ENCODE data around the gene PDGFB. TPM values are rescaled to one million over a fixed set of nuclear protein-coding genes. Genes with fewer than 3 reads are reported as not detected.
A peak's percentile ranks its signal among the peaks of the same experiment; 100 is the strongest.

PDGFB gene
- polyA plus RNA-seq, 4 donors: 0.22 to 7.5 (median 2.8) TPM

- no peak for FAIRE-seq
- 2 to 6% (median 3%) methylated on average over 25 to 91 of the region's 92 CpGs for WGBS, 3 donors
- DNase-seq: peak in 1 of 2 donors; percentile 32
- Histone ChIP-seq H3K36me3 (ENCODE audit: control insufficient read depth in 3 of 3, insufficient read depth in 2 of 3, low read depth in 1 of 3, low read length in 3 of 3) (peaks cover 0 to 4% (median 0%) of the 10 kb centered on the region in 3 donors), H3K4me1 (ENCODE audit: control insufficient read depth in 3 of 3, insufficient read depth in 2 of 3, low read depth in 1 of 3, low read length in 2 of 3) (peaks cover 0 to 57% (median 6%) of the 10 kb centered on the region in 3 donors), H3K27me3 (ENCODE audit: control insufficient read depth in 3 of 3, insufficient read depth in 3 of 3, low read length in 3 of 3) (peaks cover 12 to 48% (median 20%) of the 10 kb centered on the region in 3 donors), H3K9me3 (ENCODE audit: control insufficient read depth in 2 of 2, insufficient read depth in 1 of 2, low read depth in 1 of 2, low read length in 1 of 2) (no peaks in the 10 kb centered on the region), H3K27ac (ENCODE audit: low read depth in 1 of 3, low read length in 2 of 3) (peak overlapping the region in 2 of 3 donors; percentile 6 to 84), H3K4me3 (ENCODE audit: low read depth in 1 of 3, low read length in 3 of 3) (peak overlapping the region in 2 of 3 donors; percentile 35 to 62)
These were observed 2.8 kb downstream of the PDGFB start for GRCh38 chr22:39241794-39242594.

DNA sequence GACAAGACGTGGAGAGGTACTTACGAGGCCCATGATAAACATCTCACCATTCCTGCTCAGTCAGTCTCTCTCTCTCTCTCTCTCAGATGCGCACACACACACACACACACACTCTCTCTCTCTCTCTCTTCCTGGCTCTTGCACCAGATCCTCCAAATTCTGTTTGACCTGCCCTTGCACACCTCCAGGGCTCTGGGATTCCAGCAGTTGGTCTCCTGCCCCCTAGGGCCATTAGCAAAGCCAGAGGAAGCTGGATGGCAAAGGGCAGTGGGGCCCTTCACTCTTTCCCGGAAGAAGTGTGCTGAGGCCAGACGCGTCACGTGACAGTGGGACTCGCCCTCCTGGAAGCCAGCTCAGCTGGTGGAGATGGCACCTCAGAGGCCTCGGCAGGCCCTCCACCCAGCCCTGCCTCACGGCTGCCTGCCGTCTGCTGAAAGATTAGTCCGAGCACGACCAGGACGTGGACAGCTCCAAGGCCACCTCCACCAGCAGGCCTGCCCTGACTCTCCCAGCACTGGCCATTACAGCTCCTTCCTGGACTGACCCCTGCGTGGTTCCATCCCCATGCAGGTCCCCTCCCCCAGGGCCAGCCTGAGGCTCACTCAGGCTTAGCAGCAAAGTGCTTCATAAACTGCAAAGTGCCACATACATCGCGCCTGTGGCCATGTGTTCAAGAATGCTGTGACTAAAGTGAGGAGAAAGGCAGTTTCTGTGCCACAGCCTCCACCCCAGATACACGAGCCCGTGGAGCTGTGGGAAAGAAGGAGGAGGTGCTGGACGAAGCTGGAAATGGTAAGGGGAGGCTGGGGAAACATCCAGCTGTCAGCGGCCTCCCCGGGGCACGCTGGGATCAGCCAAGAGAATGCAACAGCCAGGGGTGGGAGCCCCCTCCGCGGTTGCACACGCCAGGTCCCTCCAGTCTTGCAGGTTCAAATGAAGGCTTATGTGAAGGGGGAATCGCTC lies 3.7 kb downstream of the PDGFB start:
- Histone ChIP-seq H3K27me3 (ENCODE audit: control insufficient read depth in 3 of 3, insufficient read depth in 3 of 3, low read length in 3 of 3) (peaks cover 17 to 48% (median 20%) of the 10 kb centered on the region in 3 donors), H3K4me1 (ENCODE audit: control insufficient read depth in 3 of 3, insufficient read depth in 2 of 3, low read depth in 1 of 3, low read length in 2 of 3) (peaks cover 3 to 66% (median 6%) of the 10 kb centered on the region in 3 donors), H3K36me3 (ENCODE audit: control insufficient read depth in 3 of 3, insufficient read depth in 2 of 3, low read depth in 1 of 3, low read length in 3 of 3) (peaks cover 0 to 4% (median 0%) of the 10 kb centered on the region in 3 donors), H3K4me3 (ENCODE audit: low read depth in 1 of 3, low read length in 3 of 3) (peak overlapping the region in 1 of 3 donors; percentile 2), H3K27ac (ENCODE audit: low read depth in 1 of 3, low read length in 2 of 3) (peak overlapping the region in 2 of 3 donors; percentile 6 to 84), H3K9me3 (ENCODE audit: control insufficient read depth in 2 of 2, insufficient read depth in 1 of 2, low read depth in 1 of 2, low read length in 1 of 2) (no peaks in the 10 kb centered on the region)
- FAIRE-seq (no peak), DNase-seq (peak; percentile 66 to 88)
- WGBS, 3 donors: 7 to 21% (median 11%) methylated on average over 25 to 27 of the region's 27 CpGs

DNA sequence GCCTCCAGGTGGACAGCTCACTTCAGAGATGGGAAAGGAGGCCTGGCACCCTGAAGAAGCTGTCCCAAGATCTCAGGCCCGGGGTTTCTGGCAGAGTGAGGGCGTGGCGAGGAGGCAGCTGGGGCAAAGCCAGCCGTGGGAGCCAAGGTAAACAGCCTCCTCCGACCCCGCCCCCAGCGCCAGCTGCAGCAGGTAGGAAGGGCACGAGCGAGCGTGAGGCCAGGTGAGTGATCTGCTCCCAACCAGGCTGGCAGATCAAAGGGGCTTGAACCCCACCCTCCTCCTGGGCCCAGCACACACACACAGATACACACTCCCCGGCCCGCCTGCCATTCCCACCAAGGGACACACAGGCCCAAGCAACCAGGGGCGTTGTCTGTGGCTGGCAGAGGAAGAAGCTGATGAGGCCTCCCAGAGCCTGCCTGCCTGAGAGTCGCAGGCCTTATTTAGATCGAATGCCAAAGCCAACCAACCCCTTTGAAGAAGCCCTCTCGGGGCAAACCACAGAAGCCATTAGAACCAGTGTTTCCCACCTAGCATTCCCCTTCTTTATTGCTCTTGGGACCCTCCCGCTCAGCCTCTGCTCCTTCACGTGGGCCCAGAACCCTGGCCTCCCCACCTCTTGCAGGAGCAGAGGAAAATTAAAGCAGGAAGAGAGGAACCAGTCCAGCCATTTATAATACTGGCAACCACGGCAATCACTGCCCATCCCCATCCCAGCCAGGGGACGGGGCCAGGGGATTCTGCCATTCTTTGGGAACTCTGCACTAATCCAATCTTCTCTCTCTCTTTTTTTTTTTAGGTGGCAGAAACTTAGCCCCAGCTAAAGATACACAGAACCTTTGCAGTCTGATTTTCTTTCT lies 5.0 kb downstream of the PDGFB start:
- FAIRE-seq (no peak), DNase-seq (peak; percentile 83 to 85)
- no peak overlapping the region for H3K4me3 ChIP-seq (ENCODE audit: low read depth in 1 of 3, low read length in 3 of 3)
- peak overlapping the region in 2 of 3 donors; percentile 29 to 84 for H3K27ac ChIP-seq (ENCODE audit: low read depth in 1 of 3, low read length in 2 of 3)
- H3K27me3 ChIP-seq (ENCODE audit: control insufficient read depth in 3 of 3, insufficient read depth in 3 of 3, low read length in 3 of 3): peaks cover 11 to 36% (median 16%) of the 10 kb centered on the region in 3 donors
- no peaks in the 10 kb centered on the region for H3K9me3 ChIP-seq (ENCODE audit: control insufficient read depth in 2 of 2, insufficient read depth in 1 of 2, low read depth in 1 of 2, low read length in 1 of 2)
- H3K4me1 ChIP-seq (ENCODE audit: control insufficient read depth in 3 of 3, insufficient read depth in 2 of 3, low read depth in 1 of 3, low read length in 2 of 3): peaks cover 3 to 65% (median 6%) of the 10 kb centered on the region in 3 donors
- WGBS, 3 donors: 10 to 51% (median 40%) methylated on average over 18 to 20 of the region's 20 CpGs
- H3K36me3 ChIP-seq (ENCODE audit: control insufficient read depth in 3 of 3, insufficient read depth in 2 of 3, low read depth in 1 of 3, low read length in 3 of 3): peaks cover 0 to 4% (median 0%) of the 10 kb centered on the region in 3 donors

- FAIRE-seq: no peak
- peak overlapping the region in 1 of 3 donors; percentile 84 for H3K27ac ChIP-seq (ENCODE audit: low read depth in 1 of 3, low read length in 2 of 3)
These were observed 5.7 kb downstream of the PDGFB start for GRCh38 chr22:39238966-39239505.

DNA sequence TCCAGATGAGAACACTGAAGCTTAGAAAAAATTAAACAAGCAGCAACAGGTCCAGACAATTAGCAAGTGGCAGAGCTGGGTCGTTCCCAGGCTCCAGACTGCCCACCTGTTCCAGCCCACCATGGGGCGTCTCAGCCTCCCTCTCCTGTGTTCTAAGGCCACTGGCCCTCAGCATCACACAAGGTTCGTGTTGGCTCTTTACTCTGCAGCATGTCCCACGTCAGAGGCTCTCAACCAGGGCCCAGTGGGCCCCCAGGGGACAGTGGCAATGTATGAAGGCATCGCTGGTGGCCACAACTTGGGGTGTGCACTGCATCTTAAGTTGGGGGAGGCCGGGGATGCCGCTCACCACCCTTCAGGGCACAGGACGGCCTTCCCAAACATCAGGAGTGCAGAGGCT lies 6.2 kb downstream of the PDGFB start:
- WGBS, 3 donors: 38 to 70% (median 54%) methylated on average over 8 of the region's 8 CpGs
- peaks cover 2 to 59% (median 3%) of the 10 kb centered on the region in 3 donors for H3K4me1 ChIP-seq (ENCODE audit: control insufficient read depth in 3 of 3, insufficient read depth in 2 of 3, low read depth in 1 of 3, low read length in 2 of 3)
- FAIRE-seq: no peak

More at GRCh38 chr22:39238966-39239505, 5.7 kb downstream of the PDGFB start:
- Histone ChIP-seq H3K9me3 (ENCODE audit: control insufficient read depth in 2 of 2, insufficient read depth in 1 of 2, low read depth in 1 of 2, low read length in 1 of 2) (no peaks in the 10 kb centered on the region), H3K4me3 (ENCODE audit: low read depth in 1 of 3, low read length in 3 of 3) (no peak overlapping the region), H3K4me1 (ENCODE audit: control insufficient read depth in 3 of 3, insufficient read depth in 2 of 3, low read depth in 1 of 3, low read length in 2 of 3) (peaks cover 3 to 61% (median 6%) of the 10 kb centered on the region in 3 donors), H3K36me3 (ENCODE audit: control insufficient read depth in 3 of 3, insufficient read depth in 2 of 3, low read depth in 1 of 3, low read length in 3 of 3) (peaks cover 0 to 4% (median 0%) of the 10 kb centered on the region in 3 donors), H3K27me3 (ENCODE audit: control insufficient read depth in 3 of 3, insufficient read depth in 3 of 3, low read length in 3 of 3) (peaks cover 10 to 29% (median 11%) of the 10 kb centered on the region in 3 donors)
- WGBS, 3 donors: 15 to 53% (median 32%) methylated on average over 12 of the region's 12 CpGs
- no peak for DNase-seq

DNA sequence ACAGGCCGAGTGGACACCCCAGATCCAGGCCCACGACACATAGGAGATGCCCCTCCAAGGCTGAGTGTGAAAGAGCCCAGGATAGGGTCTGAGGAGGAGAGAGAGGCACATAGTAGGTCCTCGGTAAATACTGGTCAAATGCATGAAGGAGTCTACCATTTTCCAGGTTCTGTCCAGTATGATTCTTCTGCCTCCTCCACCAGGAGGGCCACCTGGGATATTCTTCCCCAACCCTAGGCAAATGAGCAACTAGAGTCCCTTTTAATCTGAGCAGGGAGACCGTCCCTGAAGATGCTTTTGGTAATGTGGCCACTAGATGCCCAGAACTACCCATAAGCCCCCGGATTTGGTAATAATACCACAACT lies 6.7 kb downstream of the PDGFB start:
- no peaks in the 10 kb centered on the region for H3K9me3 ChIP-seq (ENCODE audit: control insufficient read depth in 2 of 2, insufficient read depth in 1 of 2, low read depth in 1 of 2, low read length in 1 of 2)
- 48 to 74% (median 62%) methylated on average over 5 of the region's 5 CpGs for WGBS, 3 donors
- no peak for DNase-seq
- H3K4me1 ChIP-seq (ENCODE audit: control insufficient read depth in 3 of 3, insufficient read depth in 2 of 3, low read depth in 1 of 3, low read length in 2 of 3): peaks cover 2 to 54% (median 3%) of the 10 kb centered on the region in 3 donors
- H3K27me3 ChIP-seq (ENCODE audit: control insufficient read depth in 3 of 3, insufficient read depth in 3 of 3, low read length in 3 of 3): peaks cover 7 to 22% (median 9%) of the 10 kb centered on the region in 3 donors
- FAIRE-seq: no peak
- H3K36me3 ChIP-seq (ENCODE audit: control insufficient read depth in 3 of 3, insufficient read depth in 2 of 3, low read depth in 1 of 3, low read length in 3 of 3): peaks cover 0 to 10% (median 0%) of the 10 kb centered on the region in 3 donors
- H3K4me3 ChIP-seq (ENCODE audit: low read depth in 1 of 3, low read length in 3 of 3): no peak overlapping the region
- no peak overlapping the region for H3K27ac ChIP-seq (ENCODE audit: low read depth in 1 of 3, low read length in 2 of 3)

More for the DNA sequence above, 6.2 kb downstream of the PDGFB start:
- no peak overlapping the region for H3K4me3 ChIP-seq (ENCODE audit: low read depth in 1 of 3, low read length in 3 of 3)
- no peaks in the 10 kb centered on the region for H3K9me3 ChIP-seq (ENCODE audit: control insufficient read depth in 2 of 2, insufficient read depth in 1 of 2, low read depth in 1 of 2, low read length in 1 of 2)
- H3K27me3 ChIP-seq (ENCODE audit: control insufficient read depth in 3 of 3, insufficient read depth in 3 of 3, low read length in 3 of 3): peaks cover 10 to 26% (median 11%) of the 10 kb centered on the region in 3 donors
- DNase-seq: no peak
- no peak overlapping the region for H3K27ac ChIP-seq (ENCODE audit: low read depth in 1 of 3, low read length in 2 of 3)
- H3K36me3 ChIP-seq (ENCODE audit: control insufficient read depth in 3 of 3, insufficient read depth in 2 of 3, low read depth in 1 of 3, low read length in 3 of 3): peaks cover 0 to 5% (median 0%) of the 10 kb centered on the region in 3 donors

- H3K27me3 ChIP-seq (ENCODE audit: control insufficient read depth in 3 of 3, insufficient read depth in 3 of 3, low read length in 3 of 3): peaks cover 7 to 17% (median 9%) of the 10 kb centered on the region in 3 donors
- FAIRE-seq (no peak), DNase-seq (no peak)
- no peak overlapping the region for H3K4me3 ChIP-seq (ENCODE audit: low read depth in 1 of 3, low read length in 3 of 3)
- no peaks in the 10 kb centered on the region for H3K9me3 ChIP-seq (ENCODE audit: control insufficient read depth in 2 of 2, insufficient read depth in 1 of 2, low read depth in 1 of 2, low read length in 1 of 2)
- 15 to 39% (median 23%) methylated on average over 22 of the region's 22 CpGs for WGBS, 3 donors
- H3K4me1 ChIP-seq (ENCODE audit: control insufficient read depth in 3 of 3, insufficient read depth in 2 of 3, low read depth in 1 of 3, low read length in 2 of 3): peaks cover 2 to 50% (median 3%) of the 10 kb centered on the region in 3 donors
- peak overlapping the region in 1 of 3 donors; percentile 9 for H3K27ac ChIP-seq (ENCODE audit: low read depth in 1 of 3, low read length in 2 of 3)
- H3K36me3 ChIP-seq (ENCODE audit: control insufficient read depth in 3 of 3, insufficient read depth in 2 of 3, low read depth in 1 of 3, low read length in 3 of 3): peaks cover 0 to 14% (median 0%) of the 10 kb centered on the region in 3 donors
These were observed 7.3 kb downstream of the PDGFB start for GRCh38 chr22:39237318-39238100.
